ENCODE results near the gene FGF22. TPM values are rescaled to one million over a fixed set of nuclear protein-coding genes. Genes with fewer than 3 reads are reported as not detected.

Gene FGF22
- total RNA-seq, 1 donor from 2014 or later = not detected

DNA sequence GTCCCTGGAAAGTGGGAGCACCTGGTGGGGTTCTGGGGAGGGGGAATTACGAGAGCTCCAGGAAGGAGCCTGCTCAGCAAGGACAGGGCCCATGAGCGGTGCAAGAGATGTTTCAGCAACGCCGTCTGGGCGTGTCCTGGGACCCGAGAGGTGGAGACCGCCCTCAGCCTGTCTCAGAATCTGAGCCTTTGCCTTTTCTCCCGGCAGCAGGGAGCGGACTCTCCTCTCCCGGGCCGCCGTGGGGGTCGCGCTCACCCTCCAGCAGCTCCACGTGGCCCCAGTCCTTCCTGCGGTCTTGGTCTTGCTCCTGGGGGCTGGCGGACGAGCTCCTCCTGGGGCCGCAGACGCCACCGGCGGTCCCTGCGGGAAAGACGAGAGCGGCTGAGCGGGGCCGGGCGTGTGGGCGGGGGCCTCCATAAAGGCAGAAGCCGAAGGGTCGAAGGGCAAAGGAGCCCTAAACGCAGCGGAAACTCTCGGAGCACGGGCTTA, 7.1 kb upstream of the FGF22 start:
- H3K27me3 Mint-ChIP-seq (ENCODE audit: low read depth) = no peaks in the 10 kb centered on the region
- H3K9me3 Mint-ChIP-seq = no peaks in the 10 kb centered on the region
- H3K27ac Mint-ChIP-seq = peak overlapping the region; percentile 88
- H3K4me3 Mint-ChIP-seq (ENCODE audit: low read depth) = peak overlapping the region; percentile 97
- H3K4me1 Mint-ChIP-seq (ENCODE audit: low read depth) = peaks cover 10% of the 10 kb centered on the region
- DNase-seq (ENCODE audit: low spot score) = peak; percentile 36
- peaks cover 35% of the 10 kb centered on the region for H3K36me3 Mint-ChIP-seq (ENCODE audit: low read depth)
- intact Hi-C loops (cut with micrococcal nuclease) = loop anchor here (1.0 to 10.0 kb wide), 6 partner anchors 22 to 445 kb away; partner anchors contain the start of genes BSG, CDC34, PTBP1 and RNF126

DNA sequence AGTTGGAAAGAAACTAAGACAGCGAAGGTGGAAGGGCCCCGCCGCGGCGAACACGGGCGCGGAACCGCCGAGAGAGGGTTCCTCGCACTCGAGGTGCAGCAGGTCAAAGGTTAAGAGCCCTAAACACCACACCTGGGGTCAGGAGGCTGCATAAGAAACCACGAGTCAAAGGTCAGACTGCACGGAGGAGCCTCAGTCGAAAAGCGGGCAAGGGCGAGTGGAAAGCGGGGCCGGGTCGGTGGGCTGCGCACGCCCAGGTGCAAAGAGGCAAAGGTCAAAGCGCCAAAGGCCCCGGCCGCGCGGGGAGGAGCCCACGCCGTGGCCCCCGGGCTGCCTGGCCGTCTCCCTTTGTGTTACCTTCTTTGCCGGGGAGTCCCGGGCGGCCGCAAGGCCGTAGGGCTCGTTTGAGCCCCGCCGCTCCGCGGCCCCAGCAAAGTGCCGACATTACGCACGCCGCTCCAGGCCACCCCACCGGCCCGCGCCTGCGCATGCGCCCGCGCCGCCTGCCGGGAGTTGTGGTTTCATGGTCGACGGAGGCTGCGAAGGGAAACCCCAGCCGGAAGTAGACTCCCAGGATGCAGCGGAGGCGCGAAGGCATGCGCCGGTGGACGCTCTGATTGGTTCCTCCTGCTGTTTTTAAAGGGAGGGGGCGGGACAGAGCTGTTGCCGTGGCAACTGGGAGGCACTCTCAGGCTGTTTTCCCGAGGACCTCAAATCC, 6.5 kb upstream of the FGF22 start, which contains the start of gene POLRMT:
Gene POLRMT, minus strand, starts transcription at position 470 of the 718 bp plus-strand sequence. Its CDS starts 25 bp downstream, at position 445.
- intact Hi-C loops (cut with micrococcal nuclease) = loop anchor here (1.0 to 10.0 kb wide), 6 partner anchors 22 to 444 kb away; partner anchors contain the start of genes BSG, CDC34, PTBP1 and RNF126
- Mint-ChIP-seq H3K36me3 (ENCODE audit: low read depth) (peaks cover 35% of the 10 kb centered on the region), H3K4me3 (ENCODE audit: low read depth) (peak within 1 kb of the TSS; percentile 97)

GRCh38 chr19:633786-634639, 5.7 kb upstream of the FGF22 start:
- Mint-ChIP-seq H3K4me3 (ENCODE audit: low read depth) (peak overlapping the region; percentile 97), H3K36me3 (ENCODE audit: low read depth) (peaks cover 28% of the 10 kb centered on the region), H3K27ac (peak overlapping the region; percentile 88), H3K4me1 (ENCODE audit: low read depth) (peaks cover 7% of the 10 kb centered on the region), H3K9me3 (no peaks in the 10 kb centered on the region), H3K27me3 (ENCODE audit: low read depth) (no peaks in the 10 kb centered on the region)
- DNase-seq (ENCODE audit: low spot score) = no peak
- intact Hi-C loops (cut with micrococcal nuclease) = loop anchor here (1.0 to 10.0 kb wide), 6 partner anchors 23 to 443 kb away; partner anchors contain the start of genes BSG, CDC34, PTBP1 and RNF126

More for the DNA sequence above, 6.5 kb upstream of the FGF22 start, which contains the start of gene POLRMT:
- H3K27ac Mint-ChIP-seq = peak within 1 kb of the TSS; percentile 88
- DNase-seq (ENCODE audit: low spot score) = peak; percentile 95
- H3K4me1 Mint-ChIP-seq (ENCODE audit: low read depth) = peaks cover 10% of the 10 kb centered on the region
- H3K9me3 Mint-ChIP-seq = no peaks in the 10 kb centered on the region
- no peaks in the 10 kb centered on the region for H3K27me3 Mint-ChIP-seq (ENCODE audit: low read depth)

- H3K36me3 Mint-ChIP-seq (ENCODE audit: low read depth) = peaks cover 22% of the 10 kb centered on the region
- H3K9me3 Mint-ChIP-seq = no peaks in the 10 kb centered on the region
- H3K27ac Mint-ChIP-seq = no peak overlapping the region
- peaks cover 10% of the 10 kb centered on the region for H3K4me1 Mint-ChIP-seq (ENCODE audit: low read depth)
- no peak for DNase-seq (ENCODE audit: low spot score)
- no peak overlapping the region for H3K4me3 Mint-ChIP-seq (ENCODE audit: low read depth)
- intact Hi-C loops (cut with micrococcal nuclease) = loop anchor here (5.0 to 10.0 kb wide), 2 partner anchors 100 to 442 kb away; partner anchors contain the start of gene CDC34
- no peaks in the 10 kb centered on the region for H3K27me3 Mint-ChIP-seq (ENCODE audit: low read depth)
Measured at GRCh38 chr19:634975-635652, 4.6 kb upstream of the FGF22 start.

DNA sequence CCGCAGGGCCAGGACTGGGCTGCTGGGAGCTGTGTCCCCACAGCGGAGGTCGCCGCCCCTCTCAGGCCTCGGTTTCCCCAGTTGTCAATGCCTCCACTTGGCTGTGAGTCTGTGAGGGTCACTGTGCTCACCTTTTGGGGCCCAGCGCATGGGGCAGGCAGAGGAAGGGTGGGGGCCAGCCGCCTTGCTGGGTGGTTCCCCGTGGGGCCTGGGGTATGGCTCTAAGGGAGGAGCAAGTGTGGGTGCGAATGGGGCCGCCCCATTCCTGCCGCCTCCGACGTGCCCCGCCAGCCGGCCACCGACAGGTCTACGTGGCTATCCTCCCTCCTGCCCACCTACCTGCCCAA, 800 bp upstream of the FGF22 start:
- no peak for DNase-seq (ENCODE audit: low spot score)
- H3K9me3 Mint-ChIP-seq = no peaks in the 10 kb centered on the region
- intact Hi-C loops (cut with micrococcal nuclease) = loop anchor here (10.0 kb wide), 1 partner anchor 104 kb away; the partner anchor contains the start of gene CDC34
- H3K27ac Mint-ChIP-seq = no peak overlapping the region
- no peaks in the 10 kb centered on the region for H3K36me3 Mint-ChIP-seq (ENCODE audit: low read depth)
- peaks cover 6% of the 10 kb centered on the region for H3K4me1 Mint-ChIP-seq (ENCODE audit: low read depth)
- no peaks in the 10 kb centered on the region for H3K27me3 Mint-ChIP-seq (ENCODE audit: low read depth)
- peak overlapping the region; percentile 74 for H3K4me3 Mint-ChIP-seq (ENCODE audit: low read depth)

DNA sequence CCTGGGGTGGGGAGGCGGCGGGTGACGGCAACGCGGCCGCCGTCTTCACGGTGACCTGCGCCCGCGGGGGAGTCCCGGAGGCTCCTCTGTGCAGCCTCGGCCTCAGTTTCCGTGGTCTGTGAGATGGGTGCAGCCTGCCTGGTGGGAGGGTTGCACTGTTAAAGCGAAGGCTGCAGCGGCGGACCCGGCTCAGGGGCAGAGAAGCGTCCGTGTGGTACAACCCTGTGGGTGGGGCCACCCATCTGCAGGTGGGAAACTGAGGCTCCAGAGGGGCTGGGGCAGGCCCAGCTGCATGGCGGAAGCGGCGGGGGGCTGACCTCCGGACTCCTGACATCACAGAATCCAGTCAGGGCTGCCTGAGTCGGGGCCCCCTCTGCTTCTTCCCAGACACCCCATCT, 481 bp downstream of the FGF22 start:
- H3K4me3 Mint-ChIP-seq (ENCODE audit: low read depth) = no peak overlapping the region
- intact Hi-C loops (cut with micrococcal nuclease) = no loop called here
- H3K4me1 Mint-ChIP-seq (ENCODE audit: low read depth) = peaks cover 4% of the 10 kb centered on the region
- H3K36me3 Mint-ChIP-seq (ENCODE audit: low read depth) = peaks cover 4% of the 10 kb centered on the region
- no peak for DNase-seq (ENCODE audit: low spot score)
- H3K27ac Mint-ChIP-seq = no peak overlapping the region
- H3K27me3 Mint-ChIP-seq (ENCODE audit: low read depth) = no peaks in the 10 kb centered on the region
- no peaks in the 10 kb centered on the region for H3K9me3 Mint-ChIP-seq

GRCh38 chr19:640606-641189, 1.0 kb downstream of the FGF22 start:
- Mint-ChIP-seq H3K27ac (no peak overlapping the region), H3K36me3 (ENCODE audit: low read depth) (peaks cover 4% of the 10 kb centered on the region), H3K27me3 (ENCODE audit: low read depth) (no peaks in the 10 kb centered on the region), H3K4me3 (ENCODE audit: low read depth) (no peak overlapping the region), H3K9me3 (no peaks in the 10 kb centered on the region), H3K4me1 (ENCODE audit: low read depth) (peaks cover 4% of the 10 kb centered on the region)
- DNase-seq (ENCODE audit: low spot score) = no peak
- intact Hi-C loops (cut with micrococcal nuclease) = no loop called here

GRCh38 chr19:641702-642101, 2.0 kb downstream of the FGF22 start:
- Mint-ChIP-seq H3K4me3 (ENCODE audit: low read depth) (no peak overlapping the region), H3K9me3 (no peaks in the 10 kb centered on the region), H3K36me3 (ENCODE audit: low read depth) (peaks cover 10% of the 10 kb centered on the region), H3K27me3 (ENCODE audit: low read depth) (no peaks in the 10 kb centered on the region), H3K4me1 (ENCODE audit: low read depth) (peaks cover 4% of the 10 kb centered on the region), H3K27ac (no peak overlapping the region)
- intact Hi-C loops (cut with micrococcal nuclease) = no loop called here
- no peak for DNase-seq (ENCODE audit: low spot score)

GRCh38 chr19:642767-643727, 3.4 kb downstream of the FGF22 start:
- H3K4me1 Mint-ChIP-seq (ENCODE audit: low read depth) = peaks cover 4% of the 10 kb centered on the region
- intact Hi-C loops (cut with micrococcal nuclease) = no loop called here
- no peak overlapping the region for H3K4me3 Mint-ChIP-seq (ENCODE audit: low read depth)
- H3K27ac Mint-ChIP-seq = no peak overlapping the region
- H3K9me3 Mint-ChIP-seq = no peaks in the 10 kb centered on the region
- no peaks in the 10 kb centered on the region for H3K27me3 Mint-ChIP-seq (ENCODE audit: low read depth)
- DNase-seq (ENCODE audit: low spot score) = no peak
- peaks cover 10% of the 10 kb centered on the region for H3K36me3 Mint-ChIP-seq (ENCODE audit: low read depth)

- H3K4me3 Mint-ChIP-seq (ENCODE audit: low read depth) = no peak overlapping the region
- H3K36me3 Mint-ChIP-seq (ENCODE audit: low read depth) = peaks cover 13% of the 10 kb centered on the region
- no peaks in the 10 kb centered on the region for H3K27me3 Mint-ChIP-seq (ENCODE audit: low read depth)
- no peak for DNase-seq (ENCODE audit: low spot score)
- H3K4me1 Mint-ChIP-seq (ENCODE audit: low read depth) = peaks cover 4% of the 10 kb centered on the region
- H3K9me3 Mint-ChIP-seq = no peaks in the 10 kb centered on the region
- H3K27ac Mint-ChIP-seq = no peak overlapping the region
- intact Hi-C loops (cut with micrococcal nuclease) = no loop called here
Measured at GRCh38 chr19:643736-644135, 4.1 kb downstream of the FGF22 start.

DNA sequence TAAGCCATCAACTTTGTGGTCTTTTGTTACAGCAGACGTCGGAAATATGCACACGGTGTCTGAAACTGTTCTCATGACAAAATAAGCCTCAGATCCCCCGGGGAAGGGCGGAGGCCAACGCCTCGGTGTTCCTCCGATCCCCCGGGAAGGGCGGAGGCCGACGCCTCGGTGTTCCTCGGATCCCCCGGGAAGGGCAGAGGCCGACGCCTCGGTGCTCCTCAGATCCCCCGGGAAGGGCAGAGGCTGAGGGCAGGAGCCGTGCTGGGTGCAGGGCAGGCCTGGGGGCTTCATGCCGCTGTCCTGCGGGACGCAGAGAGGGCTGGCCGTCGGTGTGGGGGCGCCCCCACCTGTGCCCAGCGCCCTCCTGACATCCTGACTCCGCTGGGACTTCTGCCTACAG, 4.7 kb downstream of the FGF22 start:
- no peak overlapping the region for H3K27ac Mint-ChIP-seq
- H3K4me1 Mint-ChIP-seq (ENCODE audit: low read depth) = peaks cover under 1% of the 10 kb centered on the region
- intact Hi-C loops (cut with micrococcal nuclease) = no loop called here

More for the DNA sequence above, 4.7 kb downstream of the FGF22 start:
- Mint-ChIP-seq H3K4me3 (ENCODE audit: low read depth) (no peak overlapping the region), H3K9me3 (no peaks in the 10 kb centered on the region), H3K27me3 (ENCODE audit: low read depth) (no peaks in the 10 kb centered on the region), H3K36me3 (ENCODE audit: low read depth) (peaks cover 17% of the 10 kb centered on the region)
- DNase-seq (ENCODE audit: low spot score) = no peak
